ENCODE measurements around the gene SMIM10L1.

GRCh38 chr12:11143352-11143751 lies 27.6 kb upstream of the SMIM10L1 start:
- TF ChIP-seq CTCF (IDR thresholded peaks at IDR 0.05; ENCODE audit: control extremely low read depth in 1 of 3, insufficient read depth in 1 of 3, low read depth in 1 of 3, low read length in 3 of 3) (no peak), POLR2A (IDR thresholded peaks at IDR 0.05; ENCODE audit: control extremely low read depth in 1 of 2, low read depth in 2 of 2, low read length in 2 of 2) (no peak), FOSL1 (IDR thresholded peaks at IDR 0.05; ENCODE audit: insufficient read depth, low read depth, low read length) (no peak), EGR1 (IDR thresholded peaks at IDR 0.05; ENCODE audit: borderline replicate concordance, low read depth, low read length) (no peak), POLR2AphosphoS5 (IDR thresholded peaks at IDR 0.05; ENCODE audit: low read depth, low read length) (no peak), HDAC6 (IDR thresholded peaks at IDR 0.05; ENCODE audit: low read depth, low read length) (no peak), SP2 (IDR thresholded peaks at IDR 0.05; ENCODE audit: low read length) (no peak), BRCA1 (IDR thresholded peaks at IDR 0.05; ENCODE audit: low read depth, low read length) (no peak), RAD21 (IDR thresholded peaks at IDR 0.05 in 1 of 2, conservative IDR thresholded peaks at IDR 0.05 in 1 of 2; ENCODE audit: low read depth in 2 of 2, low read length in 2 of 2) (no peak), JUN (IDR thresholded peaks at IDR 0.05; ENCODE audit: low read depth, low read length) (no peak)
- TF ChIP-seq, protein P1, sequence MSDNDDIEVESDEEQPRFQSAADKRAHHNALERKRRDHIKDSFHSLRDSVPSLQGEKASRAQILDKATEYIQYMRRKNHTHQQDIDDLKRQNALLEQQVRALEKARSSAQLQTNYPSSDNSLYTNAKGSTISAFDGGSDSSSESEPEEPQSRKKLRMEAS (IDR thresholded peaks at IDR 0.05), result no peak
